T1000 (cell line): ENCODE measurements around the gene GALK2.
"Not testable (repeated sequence)": the region's sequence is repeated elsewhere in the genome, so short reads cannot be mapped to it uniquely, and the experiment has no call there.

Experiments used
- DNase-seq: peaks from one replicate; lab custom pipeline; 2025; ENCODE audit warnings: mixed read lengths; lab: John Stamatoyannopoulos, UW

The GALK2 gene

GRCh38 chr15:49164865-49165264, 5.2 kb upstream of the GALK2 start:
- no peak for DNase-seq

- no peak for DNase-seq
These were observed 2.0 kb upstream of the GALK2 start for GRCh38 chr15:49168016-49168415.

- DNase-seq, result no peak
These were observed 1.7 kb downstream of the GALK2 start for GRCh38 chr15:49171790-49172189.

- DNase-seq, result no peak
These were observed 4.9 kb downstream of the GALK2 start for GRCh38 chr15:49174902-49175301.

- DNase-seq, result not testable (repeated sequence)
These were observed 5.7 kb downstream of the GALK2 start for GRCh38 chr15:49175582-49176397.

- no peak for DNase-seq
These were observed 8.4 kb downstream of the GALK2 start for GRCh38 chr15:49178497-49178896.

GRCh38 chr15:49179433-49180190, 9.6 kb downstream of the GALK2 start:
- no peak for DNase-seq

GRCh38 chr15:49182128-49182527, 12.1 kb downstream of the GALK2 start:
- no peak for DNase-seq

- not testable (repeated sequence) for DNase-seq
These were observed 13.7 kb downstream of the GALK2 start for GRCh38 chr15:49183741-49184140.

GRCh38 chr15:49185473-49185872, 15.4 kb downstream of the GALK2 start:
- DNase-seq, result no peak

GRCh38 chr15:49187549-49188245, 17.6 kb downstream of the GALK2 start:
- DNase-seq, result no peak

GRCh38 chr15:49188933-49189332, 18.9 kb downstream of the GALK2 start:
- no peak for DNase-seq

- no peak for DNase-seq
These were observed 19.6 kb downstream of the GALK2 start for GRCh38 chr15:49189631-49190030.

- no peak for DNase-seq
These were observed 20.5 kb downstream of the GALK2 start for GRCh38 chr15:49190586-49190985.

GRCh38 chr15:49191892-49192291, 21.8 kb downstream of the GALK2 start:
- no peak for DNase-seq

GRCh38 chr15:49196856-49197255, 26.8 kb downstream of the GALK2 start:
- no peak for DNase-seq

GRCh38 chr15:49199666-49200065, 29.6 kb downstream of the GALK2 start:
- no peak for DNase-seq

GRCh38 chr15:49200347-49200746, 30.3 kb downstream of the GALK2 start:
- no peak for DNase-seq

GRCh38 chr15:49208102-49208501, 38.1 kb downstream of the GALK2 start:
- DNase-seq, result not testable (repeated sequence)

GRCh38 chr15:49212897-49213296, 42.9 kb downstream of the GALK2 start:
- no peak for DNase-seq

GRCh38 chr15:49215768-49216739, 46.0 kb downstream of the GALK2 start:
- DNase-seq, result no peak
